Stimulated activated CD8-positive, alpha-beta memory T cell treated with anti-CD3 and anti-CD28 coated beads, Interleukin-7, amount 100 ng/mL, for 1 hour (primary cell): ENCODE measurements around the gene CNPY2.
"Not testable (repeated sequence)": the region's sequence is repeated elsewhere in the genome, so short reads cannot be mapped to it uniquely, and the experiment has no call there.

ENCODE experiments used
- DNase-seq, 2 donors: peaks; one replicate each; pipeline ENCODE4 v3.0.0-alpha.2; 2020; ENCODE audit warnings: low read depth in 2 of 2

Gene CNPY2

GRCh38 chr12:56315622-56316473, at the start of gene CNPY2:
TSS of gene CNPY2 (minus strand) at chr12:56315988. CDS start at chr12:56315217, 771 bp downstream.
- peak; percentile 82 to 84 for DNase-seq

GRCh38 chr12:56362130-56363059, 46.6 kb upstream of the CNPY2 start, which contains the start of gene APOF:
TSS of gene APOF (minus strand) at chr12:56362857. CDS start at chr12:56362745, 112 bp downstream.
- no peak for DNase-seq

GRCh38 chr12:56361487-56362129, 45.8 kb upstream of the CNPY2 start:
- DNase-seq = no peak

DNA sequence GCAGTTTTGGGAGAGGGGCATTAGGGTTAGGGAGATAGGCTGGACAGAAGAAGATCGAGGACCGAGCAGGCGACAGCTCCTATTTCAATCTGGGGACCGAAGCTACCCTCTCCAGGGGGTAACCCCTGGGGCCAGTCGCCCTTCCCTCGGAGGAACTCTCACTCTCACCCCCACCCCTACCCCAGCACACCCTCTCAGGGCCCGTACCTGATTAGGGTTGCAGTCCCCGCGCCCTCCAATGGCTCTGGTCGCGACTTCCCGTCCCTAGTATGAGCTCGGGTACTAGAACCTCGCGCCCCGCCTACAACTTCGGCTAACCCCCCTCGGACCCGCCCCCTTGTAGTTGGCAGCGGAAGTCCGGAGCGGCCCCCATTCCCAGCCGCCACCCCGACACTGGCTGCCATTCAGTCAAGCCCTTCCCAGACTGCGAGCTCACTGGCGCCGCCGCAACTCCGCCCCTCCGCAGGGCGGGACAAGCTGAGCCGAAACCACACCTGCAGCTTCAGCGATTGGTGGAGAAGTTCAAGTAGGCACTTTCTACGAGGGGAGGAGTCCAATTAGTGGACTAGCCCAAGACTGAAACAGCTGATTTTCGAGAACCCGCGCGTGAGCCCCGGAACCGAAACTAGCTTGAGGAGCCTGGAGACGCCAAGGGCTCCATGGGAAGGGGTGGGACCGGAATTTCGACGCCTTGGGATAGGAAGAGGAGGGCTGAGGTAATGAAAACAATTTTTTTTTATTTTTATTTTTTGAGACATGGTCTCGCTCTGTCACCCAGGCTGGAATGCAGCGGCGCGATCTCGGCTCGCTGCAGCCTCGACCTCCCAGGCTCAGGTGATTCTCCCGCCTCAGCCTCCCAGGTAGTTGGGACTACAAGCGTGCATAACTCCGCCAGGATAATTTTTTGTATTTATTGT, 44.3 kb upstream of the CNPY2 start, which contains the start of gene STAT2:
Gene STAT2 (minus strand): TSS at position 257 of the 917 bp plus-strand sequence. CDS start 3,536 bp downstream, outside the sequence.
- peak; percentile 98 for DNase-seq

GRCh38 chr12:56358836-56359532, 43.2 kb upstream of the CNPY2 start:
- DNase-seq = no peak

- DNase-seq = no peak
Observed at GRCh38 chr12:56351325-56351724, 35.5 kb upstream of the CNPY2 start.

DNA sequence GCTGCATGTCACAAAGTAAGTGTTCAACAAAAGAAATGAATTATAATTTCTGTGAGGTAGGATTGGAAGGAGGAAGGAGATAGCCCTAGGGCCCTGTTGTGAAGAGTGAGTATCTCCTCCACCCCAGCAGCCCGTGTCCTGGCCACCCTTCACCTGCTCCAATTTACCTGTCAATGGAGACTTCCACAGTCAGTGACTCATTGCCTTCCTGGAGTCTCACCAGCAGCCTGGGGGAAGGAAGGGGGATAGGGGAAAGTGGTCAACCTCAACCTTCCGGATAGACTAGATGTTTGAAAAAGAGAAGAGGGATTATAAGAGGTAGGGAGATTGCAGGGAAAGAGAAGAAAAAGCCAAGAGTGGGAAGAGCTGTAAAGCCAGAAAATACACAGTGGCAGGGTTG, 34.9 kb upstream of the CNPY2 start:
- no peak for DNase-seq

DNA sequence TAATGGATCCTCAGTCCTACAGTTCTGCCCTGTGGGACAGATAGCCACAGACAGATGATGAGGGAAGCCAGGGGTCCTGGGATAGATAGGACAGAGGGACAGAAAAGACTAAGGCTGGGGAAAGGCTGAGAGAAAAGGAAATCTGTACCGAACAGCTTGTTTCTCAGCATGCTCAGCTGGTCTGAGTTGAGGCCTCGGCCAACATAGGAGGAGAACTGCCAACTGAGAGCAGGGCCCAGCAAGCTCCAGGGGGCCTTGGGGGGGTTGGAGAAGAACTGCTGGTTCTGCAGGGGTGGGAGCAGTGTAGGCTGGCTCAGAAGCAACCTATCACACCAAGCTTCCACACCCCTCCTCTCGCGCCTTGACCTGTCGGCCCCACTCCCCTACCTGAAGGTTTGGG, 33.0 kb upstream of the CNPY2 start:
- no peak for DNase-seq

GRCh38 chr12:56347255-56347654, 31.5 kb upstream of the CNPY2 start:
- not testable (repeated sequence) for DNase-seq

- no peak for DNase-seq
Observed at GRCh38 chr12:56346675-56347074, 30.9 kb upstream of the CNPY2 start.

DNA sequence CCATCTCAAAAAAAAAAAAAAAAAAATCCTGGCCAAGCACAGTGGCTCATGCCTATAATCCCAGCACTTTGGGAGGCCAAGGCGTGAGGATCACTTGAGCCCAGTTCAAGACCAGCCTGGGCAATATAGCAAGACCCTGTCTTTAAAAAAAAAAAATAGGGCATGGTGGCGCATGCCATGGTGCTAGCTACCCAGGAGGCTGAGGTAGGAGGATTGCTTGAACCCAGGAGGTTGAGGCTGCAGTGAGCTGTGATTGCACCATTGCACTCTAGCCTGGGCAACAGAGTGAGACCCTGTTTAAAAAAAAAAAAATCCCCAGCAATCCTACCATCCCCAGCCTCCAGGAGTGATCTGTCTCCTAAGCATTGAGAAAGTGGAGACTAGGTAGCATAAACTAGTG, 26.5 kb upstream of the CNPY2 start:
- not testable (repeated sequence) for DNase-seq

DNA sequence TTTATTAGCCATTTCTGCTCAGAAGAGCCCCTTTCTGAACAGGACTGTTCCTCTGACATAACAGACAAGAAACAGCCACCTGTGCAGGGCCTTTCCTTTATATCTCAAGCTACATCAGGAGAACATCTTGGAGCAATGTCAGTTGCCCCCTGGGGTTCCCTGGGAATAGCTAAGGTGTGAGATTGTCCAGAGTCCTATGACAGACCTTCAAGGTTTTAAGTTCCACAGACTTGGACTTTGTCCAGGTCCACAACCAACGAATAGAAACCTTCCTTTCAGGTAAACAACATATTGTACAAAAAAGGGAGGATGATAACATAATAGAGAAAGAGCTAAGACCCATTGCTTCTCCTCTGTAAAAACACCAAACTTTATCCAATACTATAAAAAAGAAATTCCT, 25.8 kb upstream of the CNPY2 start:
- DNase-seq = no peak

DNA sequence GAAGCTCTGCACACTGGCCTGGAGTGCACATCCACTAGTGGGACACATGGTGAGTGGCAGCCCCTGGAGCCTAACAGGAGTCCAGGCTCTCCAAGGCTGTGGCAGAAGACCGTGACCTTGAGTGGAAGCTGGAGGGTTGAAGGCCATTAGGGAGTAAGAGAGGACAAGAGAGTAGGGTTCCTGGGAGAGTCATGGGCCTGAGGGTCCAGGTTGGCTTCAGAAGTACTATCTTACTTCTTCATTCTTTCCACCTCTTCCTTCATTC, 23.3 kb upstream of the CNPY2 start:
- no peak for DNase-seq

- peak; percentile 54 to 63 for DNase-seq
Observed at GRCh38 chr12:56338308-56339157, 22.7 kb upstream of the CNPY2 start, which contains the start of gene IL23A. TSS of gene IL23A (plus strand) at chr12:56338884. CDS start at chr12:56339045, 161 bp downstream.

DNA sequence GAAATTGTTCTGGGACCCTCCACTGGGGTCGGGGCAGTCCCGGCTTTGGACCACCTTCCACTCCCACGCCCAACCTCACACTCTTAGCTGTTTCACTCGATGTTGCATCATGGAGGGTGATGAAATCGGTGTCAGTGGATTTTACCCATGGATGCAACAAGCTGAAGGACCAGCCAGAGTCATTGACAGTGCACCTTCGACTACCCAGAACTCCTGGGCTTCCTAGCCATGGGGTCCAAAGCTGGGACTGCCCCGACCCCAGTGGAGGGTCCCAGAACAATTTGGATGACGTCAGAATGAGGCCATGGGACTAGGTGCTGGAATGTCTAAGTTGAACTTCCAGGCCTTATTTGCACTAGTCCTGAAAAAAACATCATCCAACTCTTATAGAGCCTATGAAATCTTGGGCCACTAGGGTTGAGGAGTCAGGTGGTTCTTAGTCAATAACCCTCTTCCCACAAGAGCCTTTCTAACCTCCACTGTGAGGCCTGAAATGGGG, 22.0 kb upstream of the CNPY2 start:
- DNase-seq = no peak

GRCh38 chr12:56336361-56337167, 20.8 kb upstream of the CNPY2 start:
- no peak for DNase-seq

- not testable (repeated sequence) for DNase-seq
Observed at GRCh38 chr12:56335527-56335926, 19.7 kb upstream of the CNPY2 start.

- DNase-seq = no peak
Observed at GRCh38 chr12:56334490-56334793, 18.7 kb upstream of the CNPY2 start.
